ENCODE data around the gene FBXO15. TPM values are rescaled to one million over a fixed set of nuclear protein-coding genes. Genes with fewer than 3 reads are reported as not detected.

The FBXO15 gene
- polyA plus RNA-seq, 3 donors, result 3.3 to 7.6 (median 4.4) TPM

- no peak for DNase-seq
Observed at GRCh38 chr18:74155276-74155675, 7.6 kb upstream of the FBXO15 start.

GRCh38 chr18:74154716-74155115, 7.1 kb upstream of the FBXO15 start:
- no peak for DNase-seq

GRCh38 chr18:74153793-74154192, 6.2 kb upstream of the FBXO15 start:
- no peak for DNase-seq

GRCh38 chr18:74153377-74153776, 5.7 kb upstream of the FBXO15 start:
- no peak for DNase-seq

- no peak for DNase-seq
Observed at GRCh38 chr18:74152857-74153256, 5.2 kb upstream of the FBXO15 start.

GRCh38 chr18:74152270-74152669, 4.6 kb upstream of the FBXO15 start:
- DNase-seq, result no peak

- no peak for DNase-seq
Observed at GRCh38 chr18:74149878-74150277, 2.2 kb upstream of the FBXO15 start.

GRCh38 chr18:74148543-74149070, 973 bp upstream of the FBXO15 start:
- DNase-seq, result no peak

GRCh38 chr18:74147491-74147778, 199 bp downstream of the FBXO15 start:
- DNase-seq, result no peak

GRCh38 chr18:74146756-74147155, 878 bp downstream of the FBXO15 start:
- DNase-seq, result no peak

- no peak for DNase-seq
Observed at GRCh38 chr18:74142252-74142651, 5.4 kb downstream of the FBXO15 start.

- no peak for DNase-seq
Observed at GRCh38 chr18:74141667-74142066, 6.0 kb downstream of the FBXO15 start.

- DNase-seq, result no peak
Observed at GRCh38 chr18:74140582-74140981, 7.1 kb downstream of the FBXO15 start.

- no peak for DNase-seq
Observed at GRCh38 chr18:74139888-74140287, 7.7 kb downstream of the FBXO15 start.

- no peak for DNase-seq
Observed at GRCh38 chr18:74139411-74139810, 8.2 kb downstream of the FBXO15 start.

GRCh38 chr18:74137920-74138538, 9.6 kb downstream of the FBXO15 start:
- no peak for DNase-seq

- DNase-seq, result no peak
Observed at GRCh38 chr18:74132201-74132600, 15.4 kb downstream of the FBXO15 start.

GRCh38 chr18:74131124-74131523, 16.5 kb downstream of the FBXO15 start:
- no peak for DNase-seq

- no peak for DNase-seq
Observed at GRCh38 chr18:74128159-74128558, 19.5 kb downstream of the FBXO15 start.

GRCh38 chr18:74126684-74127655, 20.7 kb downstream of the FBXO15 start:
- no peak for DNase-seq

- DNase-seq, result no peak
Observed at GRCh38 chr18:74124642-74125041, 23.0 kb downstream of the FBXO15 start.

- DNase-seq, result no peak
Observed at GRCh38 chr18:74123200-74123599, 24.4 kb downstream of the FBXO15 start.

All from renal pelvis (tissue), 4 donors.